HepG2 (cell line): ENCODE data around the gene PDZD4. TPM values are rescaled to one million over a fixed set of nuclear protein-coding genes. Genes with fewer than 3 reads are reported as not detected.
A peak's percentile ranks its signal among the peaks of the same experiment; 100 is the strongest.

Experiments
- BCL6 ChIP-seq: IDR thresholded peaks from 2 replicates; pipeline ENCODE4 v1.6.1; 2016; ENCODE audit warnings: missing genetic modification reagents, missing compliant biosample characterization
- GZF1 ChIP-seq: sonication (generic); formaldehyde crosslinking; IDR thresholded peaks from 2 replicates; pipeline ENCODE4 v1.5.1; 2020; ENCODE audit warnings: mild to moderate bottlenecking, missing genetic modification reagents
- HHEX ChIP-seq: IDR thresholded peaks from 2 replicates; pipeline ENCODE4 v1.6.1; 2016; ENCODE audit warnings: control low read depth
- HOXD1 ChIP-seq: sonication (generic); formaldehyde crosslinking; IDR thresholded peaks from 2 replicates; pipeline ENCODE4 v1.5.0; 2020; ENCODE audit warnings: missing genetic modification reagents
- KDM4B ChIP-seq: sonication (generic); formaldehyde crosslinking; IDR thresholded peaks from 2 replicates; pipeline ENCODE4 v1.4.0; 2020; ENCODE audit warnings: missing genetic modification reagents
- KLF13 ChIP-seq: sonication (generic); formaldehyde crosslinking; IDR thresholded peaks from 2 replicates; pipeline ENCODE4 v1.4.0; 2020; ENCODE audit warnings: mild to moderate bottlenecking, missing genetic modification reagents
- MAFK ChIP-seq, 2 experiments: IDR thresholded peaks in 1 of 2; conservative IDR thresholded peaks in 1 of 2; 2 replicates each; pipeline ENCODE4 v1.6.1; 2011; ENCODE audit warnings: improper control_type of control experiment in 2 of 2, low read length in 2 of 2
- MATR3 ChIP-seq: sonication (generic); formaldehyde crosslinking; IDR thresholded peaks from 2 replicates; pipeline ENCODE4 v1.4.0; 2020; ENCODE audit warnings: missing genetic modification reagents
- PHF5A ChIP-seq: IDR thresholded peaks from one replicate; pipeline ENCODE4 v1.6.1; 2018; ENCODE audit warnings: low read depth, missing genetic modification reagents; ENCODE audit not compliant: unreplicated experiment
- SMAD3 ChIP-seq: sonication (generic); formaldehyde crosslinking; IDR thresholded peaks from 2 replicates; pipeline ENCODE4 v1.4.0; 2020; ENCODE audit warnings: missing genetic modification reagents
- ZNF138 ChIP-seq: sonication (generic); formaldehyde crosslinking; IDR thresholded peaks from 2 replicates; pipeline ENCODE4 v1.5.0; 2020; ENCODE audit warnings: mild to moderate bottlenecking, low read depth, missing genetic modification reagents
- ZNF264 ChIP-seq: sonication (generic); formaldehyde crosslinking; IDR thresholded peaks from 2 replicates; pipeline ENCODE4 v1.4.0; 2020; ENCODE audit warnings: missing genetic modification reagents
- ZNF275 ChIP-seq: sonication (generic); formaldehyde crosslinking; IDR thresholded peaks from 2 replicates; pipeline ENCODE4 v1.8.0; 2022; ENCODE audit warnings: missing genetic modification reagents, mild to moderate bottlenecking, inconsistent platforms, borderline replicate concordance
- ZNF609 ChIP-seq: sonication (generic); formaldehyde crosslinking; IDR thresholded peaks from 2 replicates; pipeline ENCODE4 v1.4.0; 2020; ENCODE audit warnings: mild to moderate bottlenecking, missing genetic modification reagents, borderline replicate concordance
- ZNF780A ChIP-seq: sonication (generic); formaldehyde crosslinking; IDR thresholded peaks from 2 replicates; pipeline ENCODE4 v1.8.0; 2022; ENCODE audit warnings: mild to moderate bottlenecking, missing genetic modification reagents, moderate library complexity
- ZSCAN30 ChIP-seq: sonication (generic); formaldehyde crosslinking; IDR thresholded peaks from 2 replicates; pipeline ENCODE4 v1.5.0; 2020; ENCODE audit warnings: mild to moderate bottlenecking, missing genetic modification reagents
- polyA plus RNA-seq, 8 experiments: library from polyadenylated mRNA; depleted of rRNA in 3 of 8; stranded (reverse) in 7 of 8; unstranded in 1 of 8; fragments of >200 nt; fragmentation: Illumina TruSeq in 4 of 8; extraction: Trizol in 4 of 8; gene quantifications; 2 replicates each; pipeline versions ENCODE4 v1.2.1 to v1.2.3, GENCODE V29; 2011 to 2016; ENCODE audit warnings: low read depth in 4 of 8, missing spikeins in 1 of 8, mixed read lengths in 1 of 8; ENCODE audit not compliant: insufficient read depth in 1 of 8
- total RNA-seq, 5 experiments: library from RNA; depleted of rRNA; stranded (reverse); fragments of >200 nt; fragmentation: Illumina TruSeq; extraction: Trizol; gene quantifications; 2 replicates each; pipeline ENCODE4 v1.2.3, GENCODE V29; 2016; ENCODE audit warnings: low read depth in 1 of 5
- TF ChIP-seq, protein P1 (sequence below): IDR thresholded peaks from 2 replicates; pipeline ENCODE4 v1.6.1; 2016; ENCODE audit warnings: low read depth, missing genetic modification reagents, missing compliant biosample characterization
- TF ChIP-seq, protein P2 (sequence below): sonication (generic); formaldehyde crosslinking; IDR thresholded peaks from 2 replicates; pipeline ENCODE4 v1.5.0; 2020; ENCODE audit warnings: missing genetic modification reagents

Gene PDZD4
- total and polyA plus RNA-seq, 2 of the 13 experiments (the other 11 are each of a cell fraction or from before 2014, with no cell fraction given): not detected

GRCh38 chrX:153875391-153876111, 45.2 kb upstream of the PDZD4 start (continued):
- TF ChIP-seq ZNF275 (CRISPR knock-in tag) (peak; percentile 100), PHF5A (CRISPR knock-in tag) (peak; percentile 95), GZF1 (CRISPR knock-in tag) (peak; percentile 97), SMAD3 (CRISPR knock-in tag) (peak; percentile 100), ZSCAN30 (CRISPR knock-in tag) (peak; percentile 99), MAFK (conservative IDR thresholded peaks at IDR 0.05 in 1 of 2, IDR thresholded peaks at IDR 0.05 in 1 of 2; ENCODE audit: low read length in 2 of 2) (no peak), HOXD1 (CRISPR knock-in tag) (peak; percentile 99), ZNF609 (CRISPR knock-in tag) (peak; percentile 88; the same call in 1 of the 2 replicates), HHEX (CRISPR knock-in tag) (peak; percentile 73), ZNF780A (CRISPR knock-in tag) (peak; percentile 99), ZNF264 (peak; percentile 99), KLF13 (peak; percentile 99), MATR3 (CRISPR knock-in tag) (no peak), KDM4B (CRISPR knock-in tag) (peak; percentile 100), BCL6 (peak; percentile 93), ZNF138 (peak; percentile 100)
- TF ChIP-seq, protein P1, sequence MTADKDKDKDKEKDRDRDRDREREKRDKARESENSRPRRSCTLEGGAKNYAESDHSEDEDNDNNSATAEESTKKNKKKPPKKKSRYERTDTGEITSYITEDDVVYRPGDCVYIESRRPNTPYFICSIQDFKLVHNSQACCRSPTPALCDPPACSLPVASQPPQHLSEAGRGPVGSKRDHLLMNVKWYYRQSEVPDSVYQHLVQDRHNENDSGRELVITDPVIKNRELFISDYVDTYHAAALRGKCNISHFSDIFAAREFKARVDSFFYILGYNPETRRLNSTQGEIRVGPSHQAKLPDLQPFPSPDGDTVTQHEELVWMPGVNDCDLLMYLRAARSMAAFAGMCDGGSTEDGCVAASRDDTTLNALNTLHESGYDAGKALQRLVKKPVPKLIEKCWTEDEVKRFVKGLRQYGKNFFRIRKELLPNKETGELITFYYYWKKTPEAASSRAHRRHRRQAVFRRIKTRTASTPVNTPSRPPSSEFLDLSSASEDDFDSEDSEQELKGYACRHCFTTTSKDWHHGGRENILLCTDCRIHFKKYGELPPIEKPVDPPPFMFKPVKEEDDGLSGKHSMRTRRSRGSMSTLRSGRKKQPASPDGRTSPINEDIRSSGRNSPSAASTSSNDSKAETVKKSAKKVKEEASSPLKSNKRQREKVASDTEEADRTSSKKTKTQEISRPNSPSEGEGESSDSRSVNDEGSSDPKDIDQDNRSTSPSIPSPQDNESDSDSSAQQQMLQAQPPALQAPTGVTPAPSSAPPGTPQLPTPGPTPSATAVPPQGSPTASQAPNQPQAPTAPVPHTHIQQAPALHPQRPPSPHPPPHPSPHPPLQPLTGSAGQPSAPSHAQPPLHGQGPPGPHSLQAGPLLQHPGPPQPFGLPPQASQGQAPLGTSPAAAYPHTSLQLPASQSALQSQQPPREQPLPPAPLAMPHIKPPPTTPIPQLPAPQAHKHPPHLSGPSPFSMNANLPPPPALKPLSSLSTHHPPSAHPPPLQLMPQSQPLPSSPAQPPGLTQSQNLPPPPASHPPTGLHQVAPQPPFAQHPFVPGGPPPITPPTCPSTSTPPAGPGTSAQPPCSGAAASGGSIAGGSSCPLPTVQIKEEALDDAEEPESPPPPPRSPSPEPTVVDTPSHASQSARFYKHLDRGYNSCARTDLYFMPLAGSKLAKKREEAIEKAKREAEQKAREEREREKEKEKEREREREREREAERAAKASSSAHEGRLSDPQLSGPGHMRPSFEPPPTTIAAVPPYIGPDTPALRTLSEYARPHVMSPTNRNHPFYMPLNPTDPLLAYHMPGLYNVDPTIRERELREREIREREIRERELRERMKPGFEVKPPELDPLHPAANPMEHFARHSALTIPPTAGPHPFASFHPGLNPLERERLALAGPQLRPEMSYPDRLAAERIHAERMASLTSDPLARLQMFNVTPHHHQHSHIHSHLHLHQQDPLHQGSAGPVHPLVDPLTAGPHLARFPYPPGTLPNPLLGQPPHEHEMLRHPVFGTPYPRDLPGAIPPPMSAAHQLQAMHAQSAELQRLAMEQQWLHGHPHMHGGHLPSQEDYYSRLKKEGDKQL (CRISPR knock-in tag): peak; percentile 91
- TF ChIP-seq, protein P2, sequence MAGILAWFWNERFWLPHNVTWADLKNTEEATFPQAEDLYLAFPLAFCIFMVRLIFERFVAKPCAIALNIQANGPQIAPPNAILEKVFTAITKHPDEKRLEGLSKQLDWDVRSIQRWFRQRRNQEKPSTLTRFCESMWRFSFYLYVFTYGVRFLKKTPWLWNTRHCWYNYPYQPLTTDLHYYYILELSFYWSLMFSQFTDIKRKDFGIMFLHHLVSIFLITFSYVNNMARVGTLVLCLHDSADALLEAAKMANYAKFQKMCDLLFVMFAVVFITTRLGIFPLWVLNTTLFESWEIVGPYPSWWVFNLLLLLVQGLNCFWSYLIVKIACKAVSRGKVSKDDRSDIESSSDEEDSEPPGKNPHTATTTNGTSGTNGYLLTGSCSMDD (CRISPR knock-in tag): peak; percentile 99
